Activated T-cell treated with anti-CD3 and anti-CD28 coated beads, Interleukin-2, amount 50 U/mL, for 48 hours (primary cell): Measurements from ENCODE around the gene MSTN.

Experiments
- DNase-seq, 2 experiments: peaks; one replicate each; pipeline ENCODE4 v3.0.0-alpha.2; 2020

MSTN gene

DNA sequence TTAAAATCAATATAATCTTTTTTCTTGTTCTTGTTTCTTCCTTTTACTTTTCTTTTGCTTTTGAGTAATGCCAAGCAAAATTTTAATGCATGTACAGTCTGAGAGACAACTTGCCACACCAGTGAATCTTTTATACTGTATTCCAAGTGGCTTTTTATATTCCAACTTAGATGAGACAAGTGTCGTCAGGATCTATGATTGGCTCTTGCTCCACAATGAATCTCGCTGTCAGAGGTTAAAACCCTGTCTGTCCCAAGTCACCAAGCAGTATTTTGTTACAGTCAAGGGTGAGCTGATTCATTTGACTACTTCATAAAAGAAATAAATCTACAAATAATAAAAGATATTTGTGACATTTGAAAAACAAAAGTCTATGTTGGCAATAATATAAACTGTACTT is at the start of gene MSTN:
MSTN (minus strand) TSS at position 129 of the 400 bp plus-strand sequence. CDS start 133 bp downstream, outside the sequence.
- DNase-seq: no peak

DNA sequence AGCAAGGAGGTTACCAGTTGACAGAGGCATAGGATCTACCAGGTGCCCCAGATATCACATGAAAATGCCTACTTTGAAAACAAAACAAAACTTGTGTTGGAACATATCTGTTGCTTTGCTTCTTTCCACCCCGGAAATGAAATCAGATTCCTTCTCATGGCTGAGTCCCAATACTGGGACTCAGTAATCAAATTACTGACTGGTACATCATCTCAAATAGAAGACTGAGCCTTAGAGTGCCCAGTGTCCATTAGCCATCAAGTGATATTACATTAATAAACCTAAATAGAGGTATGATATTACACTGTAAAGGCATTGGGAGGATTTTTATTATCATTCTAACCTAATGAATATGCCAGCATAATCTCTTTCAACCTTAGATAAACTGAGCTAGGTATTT is 48.6 kb upstream of the MSTN start:
- no peak for DNase-seq

DNA sequence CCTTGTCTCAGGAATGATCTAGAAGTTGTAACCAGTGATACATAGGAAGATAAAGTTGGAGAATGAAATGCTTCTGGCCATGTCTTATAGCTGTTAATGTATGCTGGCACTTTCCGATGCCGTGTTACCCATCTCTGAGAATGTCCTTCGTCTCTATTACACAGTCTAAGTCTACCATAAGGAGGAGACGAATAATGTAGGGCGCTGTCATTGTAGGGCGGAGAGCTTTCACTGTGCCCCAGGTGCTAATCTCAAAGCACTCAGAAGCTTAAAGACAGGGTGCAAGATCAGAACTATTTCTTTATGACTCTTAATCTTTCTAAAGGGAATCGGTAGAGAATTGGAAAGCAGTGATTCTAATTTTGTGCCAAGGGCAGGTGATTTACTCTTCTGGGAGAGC is 48.2 kb upstream of the MSTN start:
- no peak for DNase-seq

DNA sequence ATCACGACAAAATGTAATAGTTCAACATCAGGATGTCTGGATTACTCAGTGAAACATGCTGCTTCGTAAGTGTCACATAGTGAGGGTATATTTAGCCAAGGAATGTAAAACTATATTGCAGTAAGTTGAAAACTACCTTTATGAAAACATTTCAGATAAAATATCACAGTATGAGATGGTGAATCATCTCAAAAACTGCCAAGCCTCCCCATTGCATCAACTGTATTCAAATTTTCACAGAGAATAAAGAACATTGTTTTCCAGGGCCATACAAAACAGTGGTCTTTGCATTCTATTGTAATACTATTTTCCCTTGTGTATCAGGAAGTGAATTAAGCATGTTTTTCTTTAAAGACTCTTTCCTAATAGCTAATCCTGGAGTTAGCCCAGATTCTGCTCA is 47.6 kb upstream of the MSTN start:
- DNase-seq: no peak

DNA sequence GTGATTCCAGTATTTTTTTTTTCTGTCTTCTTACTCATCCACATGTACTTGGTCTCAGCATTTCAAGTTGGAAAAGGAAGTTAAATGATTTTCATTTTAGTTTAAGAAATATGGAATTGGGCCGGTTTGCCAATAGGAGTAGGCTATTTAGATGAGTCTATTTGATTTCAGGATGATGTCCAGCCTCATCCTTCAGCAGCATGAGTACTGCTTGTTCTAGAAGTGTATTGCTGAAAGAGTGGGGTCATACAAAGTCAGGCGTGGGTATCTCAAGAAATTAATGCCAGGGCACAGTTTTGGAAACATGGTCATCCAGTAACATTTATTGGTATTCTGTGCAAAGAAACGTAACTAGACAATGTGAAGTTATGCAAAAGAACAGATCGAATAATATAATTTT is 44.9 kb upstream of the MSTN start:
- DNase-seq: no peak

DNA sequence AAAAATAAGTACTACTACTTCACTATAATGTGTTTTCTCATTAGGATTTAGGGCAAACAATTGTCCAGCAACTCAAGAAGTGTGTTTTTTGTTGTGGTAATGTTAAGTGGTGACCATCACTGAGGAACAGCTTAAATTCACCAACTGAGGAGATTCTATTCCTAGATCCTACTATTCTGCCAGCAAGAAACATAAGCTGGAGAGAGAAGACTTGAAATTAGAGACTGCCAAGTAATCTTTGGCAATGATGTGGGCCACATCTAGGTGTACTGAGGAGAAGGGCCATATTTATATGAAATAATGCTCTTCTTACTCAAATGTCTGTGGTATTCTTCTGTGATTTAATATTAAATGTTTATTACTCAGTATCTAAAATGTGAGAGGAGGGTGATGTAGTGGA is 44.3 kb upstream of the MSTN start:
- no peak for DNase-seq

DNA sequence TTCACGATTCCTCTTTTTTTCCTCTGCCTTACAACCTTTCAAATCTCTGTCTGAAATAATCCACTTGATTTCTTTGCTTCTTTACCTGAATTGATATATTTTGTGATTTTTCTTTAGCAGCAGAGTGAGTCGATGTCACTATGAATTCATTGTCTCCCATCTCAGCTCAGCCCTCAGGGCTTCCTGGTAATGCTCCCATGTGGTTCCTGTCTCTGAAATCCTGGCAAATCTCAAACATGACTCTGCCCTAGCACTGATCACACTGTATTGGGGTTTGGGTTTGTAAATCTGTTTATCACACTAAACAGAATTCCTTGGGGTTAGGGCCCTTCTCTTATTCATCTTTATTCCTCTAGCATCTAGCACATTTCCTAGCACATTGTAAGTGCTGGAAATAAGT is 43.0 kb upstream of the MSTN start:
- no peak for DNase-seq

DNA sequence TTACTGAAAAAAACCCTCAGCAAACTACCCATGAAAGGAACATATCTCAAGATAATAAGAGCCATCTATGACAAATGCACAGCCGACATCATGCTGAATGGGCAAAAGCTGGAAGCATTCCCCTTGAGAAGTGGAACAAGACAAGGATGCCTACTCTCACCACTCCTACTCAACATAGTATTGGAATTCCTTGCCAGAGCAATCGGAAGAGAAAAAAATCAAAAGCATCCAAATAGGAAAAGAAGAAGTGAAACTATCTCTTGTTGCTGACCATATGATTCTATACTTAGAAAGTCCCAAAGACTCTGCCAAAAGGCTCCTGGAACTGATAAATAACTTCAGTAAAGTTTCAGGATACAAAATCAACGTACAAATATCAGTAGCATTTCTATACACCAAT is 40.6 kb upstream of the MSTN start:
- DNase-seq: no peak

DNA sequence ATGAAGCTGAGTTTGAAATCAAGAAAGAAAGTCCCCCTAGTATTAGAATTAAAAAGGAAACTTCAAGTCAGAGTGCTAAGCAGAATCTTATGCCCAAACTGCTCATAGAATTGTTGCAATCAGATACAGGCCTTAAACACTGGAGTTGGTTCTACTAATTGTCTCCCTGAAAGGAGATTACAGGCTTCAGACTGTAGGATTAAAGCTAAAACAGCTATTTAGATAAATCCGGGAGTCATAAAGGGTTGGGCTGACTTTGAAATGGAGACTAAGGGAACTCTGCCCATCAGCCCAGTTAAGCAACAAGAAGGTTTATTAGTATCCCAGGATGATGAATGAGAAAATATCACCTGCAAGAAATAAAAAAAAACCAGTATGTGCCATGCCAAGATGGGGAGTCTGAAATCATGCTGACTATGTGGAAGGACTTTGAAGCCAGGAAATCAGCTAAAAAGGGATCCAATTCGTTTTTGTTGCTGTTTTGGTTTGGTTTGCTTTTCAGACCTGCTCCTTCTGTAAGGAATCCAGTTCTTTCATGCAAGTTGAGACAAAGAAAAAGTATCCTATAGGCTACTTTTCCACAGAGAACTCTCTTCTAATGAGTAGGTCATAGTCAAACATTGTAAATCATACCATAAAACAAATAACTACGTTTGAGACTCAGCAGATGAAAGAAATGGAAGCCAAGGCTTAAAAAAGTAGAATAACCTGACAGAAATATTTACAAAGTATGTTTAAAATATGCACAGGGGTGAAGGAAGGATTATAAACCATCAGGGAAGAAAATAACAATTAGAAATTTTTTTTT is 37.6 kb upstream of the MSTN start:
- no peak for DNase-seq

DNA sequence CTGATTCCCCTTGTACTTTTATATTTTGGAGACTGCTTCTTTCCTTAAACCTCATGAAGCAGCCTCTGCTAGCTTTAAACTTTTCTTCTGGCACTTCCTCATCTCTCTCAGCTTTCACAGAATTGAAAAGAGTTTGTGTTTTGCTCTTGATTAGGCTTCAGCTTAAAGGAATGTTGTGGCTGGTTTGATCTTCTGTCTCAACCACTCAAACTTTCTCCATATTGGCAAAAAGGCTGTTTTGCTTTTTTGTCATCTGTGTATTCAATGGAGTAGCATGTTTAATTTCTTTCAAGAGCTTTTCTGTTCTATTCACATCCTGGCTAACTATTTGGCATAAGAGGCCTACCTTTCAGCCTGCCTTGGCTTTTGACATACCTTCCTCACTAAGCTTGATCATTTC is 36.3 kb upstream of the MSTN start:
- no peak for DNase-seq

DNA sequence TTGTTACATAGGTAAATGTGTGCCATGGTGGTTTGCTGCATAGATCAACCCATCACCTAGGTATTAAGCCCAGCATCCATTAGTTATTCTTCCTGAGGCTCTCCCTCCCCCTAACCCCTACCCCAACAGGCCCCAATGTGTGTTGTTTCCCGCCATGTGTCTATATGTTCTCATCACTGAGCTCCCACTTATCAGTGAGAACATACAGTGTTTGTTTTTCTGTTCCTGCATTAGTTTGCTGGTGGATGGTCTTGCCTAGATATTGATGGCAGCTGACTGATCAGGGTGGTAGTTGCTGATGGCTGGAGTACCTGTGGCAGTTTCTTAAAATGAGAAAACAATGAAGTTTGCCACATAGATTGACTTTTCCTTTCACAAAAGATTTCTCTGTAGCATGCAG is 34.6 kb upstream of the MSTN start:
- no peak for DNase-seq

DNA sequence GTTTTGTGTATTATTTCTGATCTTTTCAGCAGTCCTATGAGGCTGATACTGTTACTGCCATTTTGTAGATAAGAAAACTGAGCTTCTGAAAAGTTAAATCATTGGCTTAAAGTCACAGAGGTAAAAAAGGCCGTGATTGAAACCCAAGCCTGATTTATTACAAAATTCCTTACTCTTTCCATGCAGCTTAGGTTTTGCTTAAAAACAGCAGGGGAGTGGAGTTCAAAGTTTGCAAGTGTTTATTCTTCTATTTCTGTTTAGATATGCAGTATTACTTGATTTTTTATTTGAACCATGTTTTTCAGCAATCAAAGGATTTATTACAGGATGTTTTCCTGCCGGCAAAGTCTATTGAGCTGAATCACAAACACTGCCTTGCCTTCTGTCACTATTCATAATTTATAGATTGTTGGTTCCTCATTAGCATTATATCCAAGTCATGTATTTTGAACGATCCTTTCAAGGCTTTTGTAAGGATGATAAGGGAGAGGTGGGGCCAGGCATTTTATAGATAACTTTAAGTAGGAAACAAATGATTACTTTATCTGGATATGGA is 31.9 kb upstream of the MSTN start:
- DNase-seq: no peak

DNA sequence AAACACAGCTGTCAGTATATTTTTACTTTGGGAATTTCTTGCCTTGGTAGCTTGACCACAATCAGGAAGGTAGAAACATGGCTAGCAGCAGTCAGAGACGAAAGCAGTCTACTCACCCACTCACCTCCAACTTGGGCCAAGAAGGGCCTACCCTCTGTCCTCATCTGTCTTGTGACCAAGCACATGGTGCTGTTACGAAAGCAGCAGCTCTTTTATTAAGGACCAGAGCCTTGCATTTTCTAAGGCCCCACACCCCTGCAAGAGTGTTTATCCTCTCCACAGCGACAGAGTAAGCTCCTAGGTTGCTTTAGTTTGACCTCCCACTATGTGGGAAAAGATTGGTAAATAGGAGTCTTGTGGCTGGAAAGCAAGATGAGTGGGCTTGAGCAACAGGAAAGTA is 31.3 kb upstream of the MSTN start:
- no peak for DNase-seq

DNA sequence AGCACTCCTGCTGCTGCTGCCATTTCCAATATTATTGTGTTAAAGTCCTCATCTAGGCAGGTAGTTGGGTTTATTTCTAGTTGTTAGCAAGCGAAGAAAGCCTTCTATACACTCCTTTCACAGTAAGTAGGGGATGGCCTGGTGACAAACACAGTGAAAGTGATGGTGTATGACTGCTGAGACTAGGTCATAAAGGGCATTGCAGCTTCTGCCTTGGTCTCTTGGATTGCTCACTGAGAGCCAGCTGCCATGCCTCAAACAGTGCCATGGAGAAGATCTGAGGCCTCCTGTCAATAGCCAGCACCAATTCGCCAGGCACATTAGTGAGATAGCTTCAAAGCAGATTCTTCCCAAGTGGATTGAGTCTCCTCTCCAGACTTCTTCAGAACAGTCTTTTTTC is 27.6 kb upstream of the MSTN start:
- no peak for DNase-seq

DNA sequence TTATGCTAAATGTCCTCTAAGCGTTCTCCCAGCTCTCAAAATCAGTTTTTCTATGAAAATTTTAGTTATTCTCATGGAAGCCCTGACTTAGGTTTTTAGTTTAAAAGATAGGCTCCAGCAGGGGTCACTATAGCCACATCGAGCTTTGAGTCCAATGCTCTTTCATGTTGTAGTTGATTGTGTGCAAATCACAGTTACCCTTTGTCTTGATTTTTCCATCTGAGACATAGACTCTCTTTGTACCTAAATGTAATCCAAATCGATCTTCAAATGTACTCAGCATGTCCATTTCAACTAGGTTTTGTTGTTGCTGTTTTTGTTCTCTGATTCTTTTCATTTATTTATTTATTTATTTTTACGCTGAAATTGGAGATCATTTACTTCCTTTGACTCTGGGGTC is 26.4 kb upstream of the MSTN start:
- DNase-seq: peak; percentile 32 to 38

DNA sequence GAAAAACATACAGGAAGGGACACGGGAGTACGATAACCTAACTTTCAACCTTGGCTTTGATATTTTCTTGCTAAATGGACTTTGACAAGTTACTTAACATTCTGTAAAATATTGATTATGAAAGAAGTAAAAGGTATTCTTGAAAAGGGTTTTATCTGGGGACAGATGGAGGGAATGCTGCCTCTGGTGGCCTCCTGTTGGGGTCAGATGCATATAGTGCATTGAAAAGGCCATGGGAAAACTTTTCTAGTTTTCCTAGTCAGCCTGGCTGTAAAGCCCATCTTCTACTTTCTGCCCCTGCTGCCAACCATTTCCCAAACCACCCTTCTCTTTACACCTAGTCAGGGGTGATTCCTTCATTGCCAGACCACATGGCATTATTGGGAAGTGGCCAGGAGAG is 22.2 kb upstream of the MSTN start:
- DNase-seq: no peak

DNA sequence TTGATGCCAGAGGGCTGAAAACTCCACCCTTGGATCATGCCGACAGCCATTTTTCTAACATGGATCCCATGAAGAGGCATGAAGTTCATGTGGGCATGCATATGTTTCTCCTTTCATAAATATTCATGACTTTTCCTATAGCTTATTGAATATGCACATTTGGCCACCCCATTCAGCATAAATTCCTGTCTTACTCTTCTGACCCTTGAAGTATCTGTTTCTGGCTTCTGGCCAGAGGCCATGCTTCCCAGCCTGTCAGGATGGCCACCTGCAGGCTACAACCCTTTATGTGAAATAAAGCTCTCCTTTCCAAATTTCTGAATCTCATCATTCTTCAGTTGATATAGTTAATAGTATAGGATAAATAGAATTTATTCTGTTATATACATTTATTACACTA is 19.6 kb upstream of the MSTN start:
- no peak for DNase-seq

DNA sequence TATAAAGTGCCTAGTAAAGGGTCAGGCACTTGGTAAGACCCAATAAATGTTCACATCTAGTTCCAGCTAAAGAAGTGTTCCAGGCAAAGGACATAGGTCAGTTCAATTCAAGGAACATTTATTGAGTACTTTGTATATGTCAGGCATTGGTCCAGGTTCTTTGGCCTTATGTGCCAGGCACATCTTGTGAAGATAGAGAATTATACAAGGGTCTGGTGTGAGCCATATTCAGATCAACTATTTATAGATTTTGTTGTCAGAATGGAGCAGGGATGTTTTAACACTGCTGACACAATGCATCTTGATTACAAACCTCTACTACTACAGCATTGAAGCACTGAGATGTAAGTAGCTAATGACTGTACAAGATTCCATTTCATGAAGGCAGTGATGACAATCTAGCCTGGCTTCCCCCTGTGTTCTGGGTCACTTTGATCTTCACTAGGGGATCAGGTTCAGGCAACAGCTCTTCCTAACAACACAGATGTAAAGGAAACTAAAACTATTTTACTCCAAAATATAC is 18.1 kb upstream of the MSTN start:
- no peak for DNase-seq

DNA sequence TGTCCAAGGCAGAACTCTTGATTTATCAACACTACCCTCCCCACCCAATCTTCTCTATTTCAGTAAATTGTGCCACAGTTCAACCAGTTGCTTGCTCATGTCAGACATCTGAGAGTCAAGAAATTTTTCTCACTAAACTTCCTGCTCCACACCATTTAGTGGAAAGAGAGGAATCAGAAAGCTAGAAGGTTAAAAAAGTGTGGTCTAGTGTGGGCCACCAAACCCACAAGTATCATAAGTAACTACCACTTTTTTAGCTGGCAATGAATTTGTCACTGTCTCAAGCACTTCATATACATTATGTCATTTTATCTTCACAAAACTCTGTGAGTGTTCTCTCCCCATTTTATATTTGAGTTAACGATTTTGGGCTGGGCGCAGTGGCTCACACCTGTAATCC is 16.6 kb upstream of the MSTN start:
- DNase-seq: no peak

DNA sequence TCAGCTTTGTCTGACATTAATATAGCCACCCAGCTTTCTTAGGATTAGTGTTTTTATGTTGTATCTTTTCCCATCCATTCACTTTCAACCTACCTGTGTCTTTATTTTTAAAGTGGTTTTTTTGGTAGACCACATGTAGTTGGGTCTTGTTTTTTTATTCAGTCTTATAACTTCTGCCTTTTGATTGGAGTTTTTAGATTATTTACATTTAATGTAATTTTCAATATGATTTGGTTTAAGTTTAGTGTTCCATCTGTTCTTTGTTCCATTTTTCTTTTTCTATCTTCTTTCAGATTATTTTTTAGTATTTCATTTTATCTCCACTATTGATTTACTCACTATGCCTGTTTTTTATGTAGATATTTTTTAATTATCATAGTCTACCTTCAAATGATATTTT is 13.1 kb upstream of the MSTN start:
- no peak for DNase-seq

DNA sequence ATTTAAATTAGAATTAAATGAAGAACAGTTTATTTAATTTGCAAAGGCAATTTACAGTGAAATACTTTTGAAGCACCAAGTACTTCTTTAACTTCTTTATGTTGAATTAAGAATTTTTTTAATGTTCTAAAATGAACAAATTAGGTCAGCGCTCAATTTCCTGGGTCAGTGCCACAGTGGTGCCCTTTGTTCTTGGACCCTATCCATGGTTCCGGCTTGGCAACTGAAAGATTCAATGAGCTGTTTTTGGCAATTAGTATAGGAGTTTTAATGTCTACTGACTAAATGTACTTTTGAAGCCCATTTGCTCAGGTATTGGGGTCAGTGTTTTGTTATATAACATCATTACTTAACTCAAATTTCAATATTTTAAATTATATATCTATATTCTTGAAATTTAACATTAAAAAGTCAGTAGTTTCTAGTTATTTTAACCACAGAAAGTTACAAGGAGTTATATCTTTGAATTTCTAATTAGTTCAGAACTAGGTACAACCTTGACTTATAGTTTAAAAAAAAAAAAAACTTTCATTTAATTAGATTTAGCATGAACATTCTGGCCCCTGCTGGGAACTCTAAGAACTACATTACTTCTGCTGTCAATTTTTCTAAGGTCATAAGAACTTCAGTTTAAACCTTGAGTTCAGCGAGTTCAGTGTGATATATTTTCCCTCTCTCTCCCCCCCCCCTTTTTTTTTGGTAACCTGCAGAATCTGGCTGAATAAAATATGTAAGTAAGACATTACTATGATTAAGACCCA is 7.6 kb upstream of the MSTN start:
- no peak for DNase-seq

DNA sequence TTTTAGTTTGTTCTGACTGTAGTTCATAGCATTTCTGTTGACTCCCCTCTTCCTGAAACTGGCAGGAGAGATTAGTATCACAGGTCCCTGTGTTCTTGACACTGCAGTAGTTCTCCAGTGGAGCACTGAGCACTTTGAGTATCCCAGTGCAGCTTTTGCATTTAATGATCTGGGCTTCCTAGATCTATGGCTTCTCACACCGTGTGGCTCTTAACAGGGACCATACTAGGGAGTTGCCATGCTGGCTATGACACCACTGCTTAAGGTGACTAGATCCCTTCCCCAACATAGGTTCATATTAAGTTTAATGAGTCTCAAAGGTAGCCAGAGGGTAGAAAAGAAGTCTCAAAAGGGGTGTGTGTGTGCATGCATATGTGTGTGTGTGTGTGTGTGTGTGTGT is 6.2 kb upstream of the MSTN start:
- DNase-seq: no peak

DNA sequence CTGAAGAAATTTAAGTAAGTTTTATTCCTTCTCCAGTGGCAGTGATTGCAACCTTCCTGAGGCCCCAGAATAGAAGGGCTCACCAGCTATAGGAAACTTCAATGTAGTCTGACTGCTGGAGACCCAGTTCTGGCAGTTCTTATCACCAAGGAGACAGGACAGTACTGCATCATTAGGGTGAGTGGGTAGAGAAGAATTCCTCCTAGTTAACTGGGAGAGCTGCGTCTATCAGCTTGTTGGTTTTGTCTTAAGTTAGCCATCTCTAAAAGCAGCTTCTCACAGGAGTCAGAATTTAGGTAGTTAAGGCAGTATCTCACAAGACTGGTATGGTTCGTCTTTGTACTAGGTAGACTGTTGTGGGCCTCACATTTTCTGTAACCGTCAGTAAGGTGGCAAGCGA is 3.3 kb upstream of the MSTN start:
- no peak for DNase-seq

DNA sequence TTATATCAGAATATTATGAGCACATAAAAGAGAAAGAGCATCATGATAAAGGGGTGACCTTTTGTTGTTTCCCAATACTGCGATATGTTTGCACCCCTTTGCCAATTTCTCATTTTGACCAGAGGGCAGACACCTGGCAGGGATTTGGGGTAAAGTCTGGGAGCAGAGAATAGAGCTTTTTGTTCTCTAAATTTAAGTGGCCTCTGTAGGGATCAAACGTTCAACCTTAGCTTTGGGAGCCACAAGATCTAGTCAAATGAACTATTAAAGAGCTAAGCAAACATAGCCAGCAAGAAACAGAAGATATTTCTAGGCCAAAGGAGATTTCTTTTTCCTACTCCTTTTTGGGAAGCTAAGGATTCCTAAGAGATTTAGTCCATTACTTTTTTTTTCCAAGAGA is 1.1 kb upstream of the MSTN start:
- DNase-seq: no peak
